Measurements from ENCODE around the gene MEA1.

GRCh38 chr6:43047998-43048397 is 34.3 kb upstream of the MEA1 start:
- TF ChIP-seq CTCF (conservative IDR thresholded peaks at IDR 0.05 in 1 of 2, IDR thresholded peaks at IDR 0.05 in 1 of 2; ENCODE audit: low read depth in 1 of 2, low read length in 2 of 2) (no peak), EZH2 (IDR thresholded peaks at IDR 0.05; ENCODE audit: low read length, missing control alignments) (no peak)
